NCI-H2227 (cell line): ENCODE measurements around the gene ADGRG3.
"Not testable (repeated sequence)": the region's sequence is repeated elsewhere in the genome, so short reads cannot be mapped to it uniquely, and the experiment has no call there.

Experiments
- DNase-seq: peaks from one replicate; lab custom pipeline; 2025; ENCODE audit not compliant: unreplicated experiment; lab: John Stamatoyannopoulos, UW

ADGRG3 gene

DNA sequence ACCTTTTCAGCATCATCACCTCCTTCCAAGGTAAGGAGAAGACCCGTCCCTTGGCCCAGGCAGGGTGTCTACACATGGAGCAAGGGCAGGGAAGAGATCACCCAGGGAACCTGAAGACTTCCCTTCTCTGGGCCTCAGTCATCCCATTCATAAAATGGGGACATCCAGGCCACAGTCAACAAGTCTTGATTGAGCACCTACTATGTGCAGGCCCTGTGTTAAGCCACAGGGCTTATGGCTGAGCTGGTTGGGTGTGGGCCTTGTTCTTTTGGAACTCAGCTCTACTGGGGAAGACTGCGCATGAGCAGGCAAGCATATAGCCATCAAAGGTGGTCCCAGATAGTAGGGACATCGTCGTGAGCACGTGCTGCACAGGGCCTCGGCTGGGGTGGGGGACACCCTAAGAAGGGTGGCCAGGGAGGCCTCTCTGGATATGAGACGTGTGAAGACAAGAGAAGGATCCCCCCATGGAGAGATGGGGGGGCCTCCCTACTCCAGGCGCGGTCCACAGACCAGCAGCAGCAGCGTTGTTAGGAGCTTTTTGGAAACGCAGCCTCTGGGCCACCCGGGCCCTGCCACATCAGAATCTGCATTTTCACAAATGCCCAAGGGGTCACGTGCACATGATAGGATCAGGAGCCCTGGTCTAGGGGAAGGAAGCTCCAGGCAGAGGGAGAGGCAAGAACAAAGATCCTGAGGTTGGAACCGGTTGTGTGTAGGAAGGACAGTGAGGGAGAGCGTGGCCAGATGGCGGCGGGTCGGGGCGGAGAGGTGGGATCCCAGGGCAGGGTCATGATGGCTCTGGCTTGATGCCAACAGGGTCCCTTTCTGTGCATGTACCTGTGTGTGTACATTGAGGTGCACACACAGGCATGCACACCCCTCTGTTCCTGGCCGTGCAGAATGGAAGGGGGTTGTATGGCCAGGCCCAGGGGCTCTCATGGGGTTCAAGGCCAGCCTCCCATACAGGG lies 5.9 kb upstream of the ADGRG3 start:
- DNase-seq, result no peak

GRCh38 chr16:57663436-57663835 lies 4.7 kb upstream of the ADGRG3 start:
- DNase-seq, result no peak

- no peak for DNase-seq
These were observed 4.0 kb upstream of the ADGRG3 start for GRCh38 chr16:57663917-57664661.

GRCh38 chr16:57664662-57665025 lies 3.5 kb upstream of the ADGRG3 start:
- DNase-seq, result no peak

DNA sequence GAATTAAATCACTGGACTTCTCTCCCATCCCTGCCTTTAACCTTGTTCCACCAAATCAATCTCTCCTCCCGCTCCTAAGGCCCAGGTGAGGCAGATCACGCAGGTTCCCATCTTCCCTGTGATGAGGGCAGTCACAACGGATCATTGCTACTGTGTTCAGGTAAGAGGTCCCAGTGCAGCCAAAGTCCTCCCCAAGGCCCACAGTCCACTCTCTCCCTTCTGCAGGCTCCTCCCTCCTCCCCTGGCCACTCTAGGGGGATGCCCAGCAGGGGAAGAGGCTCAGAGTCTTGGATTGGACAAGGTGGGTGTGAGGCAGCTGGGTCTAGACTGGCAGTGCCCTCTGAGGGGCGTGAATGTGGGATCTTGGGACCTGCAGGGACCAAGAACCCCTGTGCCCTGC lies 2.6 kb upstream of the ADGRG3 start:
- no peak for DNase-seq

- no peak for DNase-seq
These were observed 1.6 kb upstream of the ADGRG3 start for GRCh38 chr16:57666353-57667047.

DNA sequence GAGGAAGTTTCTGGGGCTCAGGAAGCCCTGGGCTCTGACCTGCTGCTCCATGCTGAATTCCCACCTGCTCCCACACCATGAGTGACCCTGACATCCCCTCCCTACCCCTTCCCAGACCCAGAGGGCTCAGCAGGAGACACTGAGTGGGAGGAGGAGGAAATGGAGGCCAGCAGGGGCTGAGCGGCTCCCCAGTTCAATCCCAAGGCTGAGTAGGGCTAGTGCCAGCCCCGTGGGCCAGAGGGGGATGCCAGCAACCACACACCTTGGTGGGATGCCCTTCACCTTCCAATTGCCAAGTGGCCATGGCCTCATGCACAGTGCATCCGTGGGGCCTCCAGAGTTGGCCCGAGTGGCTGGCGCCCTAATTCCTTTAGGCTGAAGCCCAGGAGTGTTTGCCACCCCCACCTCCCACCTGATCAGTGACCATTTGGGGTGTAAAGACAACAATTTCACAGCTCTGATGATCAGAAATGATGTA lies 1.0 kb upstream of the ADGRG3 start:
- no peak for DNase-seq

DNA sequence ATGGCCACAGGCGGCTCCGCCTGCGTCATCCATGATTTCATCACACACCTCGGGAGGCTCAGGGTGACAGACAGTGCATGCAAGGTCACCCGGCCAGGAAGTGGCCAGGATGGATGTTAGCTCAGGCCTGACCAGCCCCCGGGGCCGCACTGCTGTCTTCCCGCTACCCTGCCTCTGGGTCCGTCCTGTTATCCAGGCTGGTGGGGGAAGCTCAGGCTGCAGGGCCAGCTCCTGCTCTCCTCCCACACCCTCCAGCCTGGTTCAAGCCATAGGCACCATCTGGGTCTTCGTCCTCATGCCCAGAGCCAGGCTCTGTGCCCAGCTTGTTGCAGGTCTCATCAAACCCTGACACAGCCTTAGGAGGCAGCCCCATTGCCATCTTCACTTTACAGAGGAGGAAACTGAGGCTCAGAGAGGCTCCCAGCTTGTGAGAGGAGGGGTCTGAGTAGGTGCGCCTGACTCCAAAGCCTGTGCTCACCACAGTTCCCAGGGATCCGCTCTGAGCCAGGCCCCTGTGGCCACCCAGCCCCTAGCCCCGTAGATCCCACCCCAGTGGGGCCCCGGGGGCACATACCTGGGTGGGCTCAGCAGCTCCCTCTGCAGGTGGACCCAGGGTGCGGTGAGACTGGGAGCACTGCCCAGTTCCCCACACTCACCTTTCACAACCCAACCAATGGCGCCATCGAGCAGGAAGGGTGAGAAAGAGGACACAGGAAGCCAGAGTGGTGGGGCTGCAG lies 412 bp upstream of the ADGRG3 start:
- no peak for DNase-seq

DNA sequence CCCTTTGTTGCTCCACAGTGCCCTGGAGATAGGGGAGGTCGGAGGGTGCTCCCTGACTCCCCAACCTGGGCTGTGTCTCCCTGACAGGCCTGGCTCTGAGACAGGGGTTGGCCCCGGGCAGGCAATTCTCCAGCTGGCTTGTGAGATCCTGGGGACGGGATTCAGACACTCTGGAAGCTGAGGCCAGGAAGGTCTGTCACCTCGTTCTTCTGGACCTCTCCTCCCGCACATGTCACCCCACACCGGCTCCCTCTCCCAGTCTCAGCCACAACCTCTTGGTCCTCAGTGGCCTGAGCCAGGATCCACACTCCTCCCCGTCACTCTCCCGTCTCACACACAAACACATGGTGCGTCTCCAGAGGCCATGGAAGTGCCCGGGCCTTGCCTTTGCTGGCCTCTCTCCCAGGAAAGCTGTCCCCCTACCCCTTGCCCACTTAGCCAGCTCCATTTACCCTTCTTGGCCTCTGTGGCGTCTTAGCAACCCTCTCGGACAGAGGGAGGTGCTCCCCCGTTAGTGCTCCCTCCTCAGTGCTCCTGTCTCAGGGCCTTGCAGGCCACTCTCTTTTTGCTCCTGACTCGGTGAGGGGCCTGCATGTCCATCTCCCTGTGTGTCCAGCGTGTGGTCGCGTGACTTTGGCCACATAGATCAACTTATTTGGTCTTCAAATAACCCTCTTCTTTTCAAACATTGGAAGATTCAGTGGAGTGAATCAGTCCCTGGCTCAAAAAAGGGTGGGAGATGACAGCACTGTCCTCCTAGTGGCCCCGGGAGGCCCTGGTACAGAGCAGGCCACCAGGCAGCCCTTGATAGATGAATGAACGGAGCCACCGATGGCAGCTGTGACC lies 747 bp downstream of the ADGRG3 start:
- DNase-seq, result no peak

DNA sequence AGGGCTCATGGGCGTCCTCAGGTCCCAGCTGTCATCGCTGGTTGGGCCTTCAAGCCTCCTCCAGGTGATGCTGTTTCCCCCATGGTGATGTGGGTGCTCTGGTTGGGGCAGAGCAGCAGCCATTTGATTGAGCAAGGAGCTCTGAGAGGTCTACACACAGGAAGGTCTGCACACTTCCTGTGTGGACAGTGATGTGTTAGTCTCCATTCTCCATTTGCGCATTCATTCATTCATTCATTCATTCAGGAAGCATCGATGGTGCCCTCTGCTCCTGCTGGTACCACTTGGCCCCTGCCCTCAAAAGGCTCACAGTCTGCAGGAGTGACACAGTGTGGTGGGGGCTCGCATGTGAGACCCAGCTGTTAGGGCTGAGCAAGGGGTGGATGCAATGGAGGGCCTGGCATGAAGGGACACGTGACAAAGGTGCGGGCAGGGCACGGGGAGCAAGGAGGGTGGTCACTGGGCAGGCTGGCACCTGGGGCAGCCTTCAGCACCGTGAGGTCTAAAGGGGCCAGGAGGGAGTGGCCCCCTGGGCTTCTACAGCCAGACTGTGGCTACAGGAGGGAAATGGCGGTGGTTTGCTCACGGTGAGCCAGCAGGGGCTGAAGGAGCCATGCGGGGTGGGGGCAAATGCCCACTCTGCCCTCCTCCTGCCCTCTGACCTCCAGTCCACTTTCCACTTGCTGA lies 1.5 kb downstream of the ADGRG3 start:
- no peak for DNase-seq

DNA sequence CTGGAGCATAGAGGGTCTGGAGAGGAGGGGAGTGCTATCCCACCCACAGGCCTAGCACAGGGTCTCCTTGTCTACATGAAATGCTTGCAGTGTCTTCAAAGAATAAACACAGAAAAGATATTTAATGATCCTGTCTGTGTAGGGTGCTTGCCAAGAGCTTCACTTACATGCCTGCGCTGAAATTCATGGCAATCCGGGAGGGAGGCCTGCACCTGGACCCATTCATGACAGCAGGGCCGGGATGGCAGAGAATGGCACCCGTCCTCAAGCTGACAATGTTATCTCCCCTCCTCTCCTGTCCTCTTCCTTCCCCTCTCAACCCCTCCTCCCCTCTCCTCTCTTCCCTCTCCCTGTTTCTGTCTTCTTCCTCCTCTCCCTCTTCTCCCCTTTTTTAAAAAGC lies 2.1 kb downstream of the ADGRG3 start:
- no peak for DNase-seq

DNA sequence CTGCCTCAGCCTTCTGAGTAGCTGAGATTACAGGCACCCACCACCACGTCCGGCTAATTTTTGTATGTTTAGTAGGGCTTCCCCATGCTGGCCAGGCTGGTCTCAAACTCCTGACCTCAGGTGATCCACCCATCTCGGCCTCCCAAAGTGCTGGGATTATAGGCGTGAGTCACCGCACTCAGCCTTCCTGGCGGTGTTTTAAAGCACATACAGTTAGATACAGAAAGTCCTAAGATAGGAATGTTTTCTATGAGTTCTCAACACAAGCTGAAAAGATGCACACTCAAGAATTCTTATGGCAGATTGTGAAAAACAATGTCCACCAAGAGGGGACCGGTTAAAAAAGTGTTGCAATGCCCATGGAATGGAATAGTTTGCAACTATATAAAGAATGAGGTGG lies 3.3 kb downstream of the ADGRG3 start:
- DNase-seq, result not testable (repeated sequence)

DNA sequence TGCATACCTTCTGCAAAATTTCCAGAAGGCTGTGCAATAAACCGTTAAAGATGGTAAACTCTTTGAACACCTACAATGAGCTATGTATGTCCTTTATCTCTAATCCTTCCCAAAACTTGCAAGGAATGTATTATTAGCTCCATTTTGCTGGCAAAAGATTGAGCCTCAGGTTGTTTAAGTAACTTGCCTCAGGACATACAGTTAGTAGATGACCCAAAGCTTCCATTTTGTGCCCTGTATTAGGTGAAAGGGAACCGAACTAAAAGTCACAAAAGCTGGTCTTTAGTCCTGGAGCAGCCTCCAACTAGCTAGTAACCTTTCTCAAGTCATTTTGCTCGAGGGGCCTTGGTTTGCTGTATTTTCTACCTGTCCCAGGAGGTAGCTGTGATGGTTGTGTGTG lies 4.3 kb downstream of the ADGRG3 start:
- DNase-seq, result no peak

DNA sequence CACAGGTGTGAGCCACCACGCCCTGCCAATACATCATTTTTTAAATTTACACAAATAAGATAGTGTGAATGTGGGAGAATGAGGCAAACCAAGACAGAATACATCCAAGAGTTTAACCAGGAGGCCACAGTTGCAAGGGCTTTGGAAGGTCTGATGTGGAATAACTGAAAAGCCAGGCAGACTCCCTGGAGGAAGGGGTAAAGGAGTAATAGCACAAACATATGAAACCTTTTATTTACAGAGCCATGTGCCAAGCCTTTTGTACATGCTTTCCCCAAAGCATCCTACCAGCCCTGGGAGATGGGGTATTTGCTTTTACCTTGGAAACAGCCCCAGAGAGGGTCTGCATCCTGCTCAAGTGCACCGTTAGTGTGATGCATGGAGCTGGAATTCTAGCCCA lies 4.7 kb downstream of the ADGRG3 start:
- no peak for DNase-seq

GRCh38 chr16:57675741-57676551 lies 7.8 kb downstream of the ADGRG3 start:
- no peak for DNase-seq

GRCh38 chr16:57676553-57677085 lies 8.5 kb downstream of the ADGRG3 start:
- no peak for DNase-seq

GRCh38 chr16:57677622-57678369 lies 9.7 kb downstream of the ADGRG3 start:
- DNase-seq, result no peak

- DNase-seq, result no peak
These were observed 10.9 kb downstream of the ADGRG3 start for GRCh38 chr16:57679016-57679415.
